Renal cortical epithelial cell (primary cell): ENCODE measurements around the gene ZFC3H1. TPM values are rescaled to one million over a fixed set of nuclear protein-coding genes. Genes with fewer than 3 reads are reported as not detected.
"Not testable (repeated sequence)": the region's sequence is repeated elsewhere in the genome, so short reads cannot be mapped to it uniquely, and the experiment has no call there.

ENCODE experiments used
- DNase-seq: peaks from one replicate; pipeline ENCODE4 v3.0.0-alpha.2; 2011; ENCODE audit warnings: low read depth
- total RNA-seq: library from RNA; depleted of rRNA; stranded (reverse); fragments of >200 nt; gene quantifications from 2 replicates; pipeline ENCODE4 v1.2.3, GENCODE V29; 2014

Gene ZFC3H1
- total RNA-seq, 1 donor from 2014 or later = 52.7 TPM

DNA sequence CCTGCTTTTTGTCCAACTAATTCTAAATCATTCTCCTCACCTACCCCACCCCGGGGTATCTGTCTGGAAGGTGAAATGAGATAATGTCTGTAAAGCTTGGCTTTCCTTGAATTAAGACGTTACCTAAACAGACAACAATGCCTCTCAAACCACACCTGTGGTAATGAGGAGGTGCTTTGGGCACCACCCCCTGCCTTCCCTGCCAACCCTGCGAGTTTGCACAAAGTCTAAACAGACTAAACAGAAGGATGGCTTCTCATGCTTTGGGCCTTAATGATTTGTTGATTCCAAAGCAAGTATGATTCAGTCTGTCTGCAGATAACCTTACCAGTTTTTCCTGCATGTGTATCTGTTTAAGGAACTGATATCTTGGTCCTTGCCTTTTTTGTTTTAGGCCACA is 82.4 kb downstream of the ZFC3H1 start:
- peak; percentile 40 for DNase-seq

DNA sequence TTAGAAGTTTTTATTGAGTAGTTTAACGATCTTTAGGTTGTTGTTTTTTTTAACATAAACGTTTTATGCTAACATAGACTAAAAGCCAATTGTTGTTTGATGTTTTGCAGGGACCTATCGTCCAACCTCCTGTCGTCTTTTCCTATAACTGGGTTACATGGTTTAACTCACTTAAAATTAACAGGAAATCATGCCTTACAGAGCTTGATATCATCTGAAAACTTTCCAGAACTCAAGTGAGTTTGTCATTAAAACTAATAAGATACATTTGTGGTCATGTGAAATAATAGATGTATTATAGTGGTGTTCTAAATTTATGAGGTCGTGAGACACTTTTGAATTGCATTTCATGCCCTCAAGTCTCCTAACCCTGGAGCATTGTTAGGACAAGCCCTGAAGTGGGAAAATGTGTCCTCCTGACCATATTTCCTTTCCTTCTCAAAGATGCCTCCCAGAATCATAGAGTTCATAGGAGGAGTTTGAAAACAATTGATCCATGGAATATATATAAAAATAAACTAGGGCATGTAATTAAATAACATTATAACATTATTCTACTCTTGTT is 84.9 kb downstream of the ZFC3H1 start:
- no peak for DNase-seq

DNA sequence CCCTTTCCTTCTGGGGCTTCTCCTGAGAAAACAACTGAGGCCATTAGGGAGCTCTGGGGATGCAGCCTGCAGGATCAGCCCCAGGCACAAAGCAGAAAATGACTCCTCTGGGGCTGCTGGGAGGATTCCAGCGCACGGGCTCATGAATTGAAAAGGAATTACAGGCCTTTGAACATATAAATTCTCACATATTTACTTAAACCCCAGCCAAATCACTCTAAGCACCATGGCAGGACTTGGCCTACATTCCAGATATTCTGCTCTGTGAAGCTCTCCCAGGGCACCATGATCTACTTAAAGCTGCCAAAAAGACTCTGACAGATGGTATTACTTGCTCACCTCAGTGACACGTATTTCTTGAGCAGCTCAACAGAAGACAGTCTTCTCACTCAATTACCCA is 87.2 kb downstream of the ZFC3H1 start:
- DNase-seq = no peak

DNA sequence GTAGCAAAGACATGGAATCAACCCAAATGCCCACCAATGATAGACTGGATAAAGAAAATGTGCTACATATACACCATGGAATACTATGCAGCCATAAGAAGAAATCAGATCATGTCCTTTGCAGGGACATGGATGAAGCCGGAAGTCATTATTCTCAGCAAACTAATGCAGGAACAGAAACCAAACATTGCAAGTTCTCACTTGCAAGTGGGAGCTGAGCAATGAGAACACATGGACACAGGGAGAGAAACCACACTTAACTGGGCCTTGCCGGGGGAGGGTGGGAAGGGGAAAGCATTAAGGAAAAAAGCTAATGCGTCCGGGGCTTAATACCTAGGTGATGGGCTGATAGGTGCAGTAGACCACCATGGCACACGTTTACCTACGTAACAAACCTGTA is 93.8 kb downstream of the ZFC3H1 start:
- not testable (repeated sequence) for DNase-seq

DNA sequence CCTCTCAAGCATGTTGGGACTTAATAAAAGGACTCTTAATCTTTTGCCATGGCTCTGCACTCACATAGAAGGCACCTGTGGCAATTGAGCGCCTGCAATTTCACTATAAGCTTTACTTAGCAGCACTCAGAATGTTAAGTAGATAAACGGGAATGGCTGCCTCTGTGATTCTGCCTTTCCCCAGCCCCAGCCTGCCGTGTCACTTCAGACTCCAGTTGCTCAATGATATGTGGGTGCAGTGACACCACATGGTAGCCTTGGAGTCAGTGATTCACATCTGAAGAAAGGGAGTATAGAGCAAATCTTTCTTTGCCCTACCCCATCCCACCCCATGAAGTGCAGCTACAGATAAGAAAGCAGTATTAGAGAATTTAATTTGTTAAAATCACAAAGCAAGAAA is 96.1 kb downstream of the ZFC3H1 start:
- no peak for DNase-seq

DNA sequence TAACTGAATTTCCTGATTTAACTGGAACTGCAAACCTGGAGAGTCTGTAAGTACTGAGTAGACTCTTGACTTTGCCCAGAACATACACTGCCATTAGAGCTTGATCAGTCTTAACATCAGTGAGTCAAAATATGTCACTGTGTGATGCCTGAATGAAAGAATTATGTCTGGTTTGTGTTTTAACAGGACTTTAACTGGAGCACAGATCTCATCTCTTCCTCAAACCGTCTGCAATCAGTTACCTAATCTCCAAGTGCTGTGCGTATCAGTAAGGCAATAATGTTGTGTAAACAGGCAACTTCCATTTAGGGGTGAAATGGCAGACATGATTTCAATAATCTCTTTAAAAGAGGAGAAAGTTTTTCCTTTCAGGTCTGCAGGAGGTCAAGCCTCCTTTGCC is 97.0 kb downstream of the ZFC3H1 start:
- no peak for DNase-seq

DNA sequence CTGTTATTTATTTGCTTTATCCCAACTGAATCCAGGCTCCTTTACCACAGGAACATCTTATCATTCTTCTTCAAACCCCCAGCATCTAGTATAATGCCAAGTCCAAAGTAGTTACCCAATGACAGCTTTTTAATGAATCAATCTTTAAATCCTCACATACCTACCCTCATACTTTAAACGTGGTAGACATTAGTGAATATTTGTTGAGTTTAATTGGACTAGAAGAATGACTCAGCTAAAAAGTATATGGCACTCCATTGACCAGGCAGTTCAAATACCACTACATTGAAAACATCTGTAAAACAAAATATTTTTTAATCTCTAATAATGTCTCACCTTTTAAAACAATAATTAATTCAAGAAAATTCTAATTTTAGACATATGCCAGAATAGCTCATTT is 98.1 kb downstream of the ZFC3H1 start:
- DNase-seq = no peak

DNA sequence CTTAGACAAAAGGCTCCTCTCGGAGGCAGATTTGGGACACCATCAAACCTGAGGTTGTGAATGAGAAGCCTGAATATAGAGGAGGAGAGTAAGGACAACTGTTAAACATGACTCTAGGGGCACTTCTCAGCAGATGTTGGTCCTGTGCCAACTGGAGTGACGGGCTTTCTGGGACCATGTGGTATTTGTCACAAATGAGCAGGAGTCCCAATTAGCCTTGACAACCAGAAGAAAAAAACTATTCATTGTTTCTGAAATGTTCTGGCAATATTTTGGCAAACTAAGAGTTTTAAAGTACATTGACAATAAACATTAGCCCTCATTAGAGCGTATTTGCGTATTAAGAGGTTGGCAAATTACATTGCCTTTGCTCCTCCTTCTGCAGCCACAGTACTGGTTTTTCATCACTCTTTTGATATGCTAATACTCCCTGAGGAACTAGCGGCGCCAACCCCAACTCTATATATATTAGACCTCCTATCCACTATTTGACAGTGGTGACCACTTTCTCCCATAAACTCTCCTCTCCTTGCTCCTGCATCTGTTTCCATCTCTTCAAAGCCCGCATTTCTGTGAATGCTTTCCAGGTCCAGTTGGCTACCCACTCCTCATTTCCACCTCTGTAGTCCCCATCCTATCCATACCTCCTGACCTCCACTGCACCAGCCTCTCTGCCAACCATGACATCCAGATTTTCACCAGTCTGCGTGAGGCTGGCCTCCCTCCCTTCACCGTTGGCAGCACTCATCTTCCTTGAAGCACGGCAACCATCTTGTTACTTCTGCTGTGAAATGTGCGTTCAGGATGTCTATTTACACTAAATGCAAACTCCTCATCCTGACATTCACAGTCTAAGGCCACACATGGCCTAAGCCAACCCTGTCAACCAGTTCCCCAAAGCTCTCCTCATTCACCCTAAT is 100.7 kb downstream of the ZFC3H1 start:
- DNase-seq = no peak

Other genes with a start within 250 kb of the ZFC3H1 start
- 0.05 TPM in 1 of 2 replicates, not detected in the other for gene LGR5, start 224.1 kb downstream of the ZFC3H1 start, total RNA-seq
- 1.0 and 7.1 TPM in 2 replicates for gene THAP2, start 453 bp upstream of the ZFC3H1 start, total RNA-seq
- gene TMEM19, start 22.2 kb upstream of the ZFC3H1 start, total RNA-seq = 57.5 and 59.6 TPM in 2 replicates
- 41.8 and 78.7 TPM in 2 replicates for gene RAB21, start 91.0 kb upstream of the ZFC3H1 start, total RNA-seq
- 10.1 and 49.9 TPM in 2 replicates for gene TBC1D15, start 175.9 kb upstream of the ZFC3H1 start, total RNA-seq